Right hindlimb (tissue), 1 donor: ENCODE data around the gene SEBOX.

Experiments
- DNase-seq: peaks from one replicate; pipeline ENCODE4 v3.0.0-alpha.2; 2018

SEBOX gene

DNA sequence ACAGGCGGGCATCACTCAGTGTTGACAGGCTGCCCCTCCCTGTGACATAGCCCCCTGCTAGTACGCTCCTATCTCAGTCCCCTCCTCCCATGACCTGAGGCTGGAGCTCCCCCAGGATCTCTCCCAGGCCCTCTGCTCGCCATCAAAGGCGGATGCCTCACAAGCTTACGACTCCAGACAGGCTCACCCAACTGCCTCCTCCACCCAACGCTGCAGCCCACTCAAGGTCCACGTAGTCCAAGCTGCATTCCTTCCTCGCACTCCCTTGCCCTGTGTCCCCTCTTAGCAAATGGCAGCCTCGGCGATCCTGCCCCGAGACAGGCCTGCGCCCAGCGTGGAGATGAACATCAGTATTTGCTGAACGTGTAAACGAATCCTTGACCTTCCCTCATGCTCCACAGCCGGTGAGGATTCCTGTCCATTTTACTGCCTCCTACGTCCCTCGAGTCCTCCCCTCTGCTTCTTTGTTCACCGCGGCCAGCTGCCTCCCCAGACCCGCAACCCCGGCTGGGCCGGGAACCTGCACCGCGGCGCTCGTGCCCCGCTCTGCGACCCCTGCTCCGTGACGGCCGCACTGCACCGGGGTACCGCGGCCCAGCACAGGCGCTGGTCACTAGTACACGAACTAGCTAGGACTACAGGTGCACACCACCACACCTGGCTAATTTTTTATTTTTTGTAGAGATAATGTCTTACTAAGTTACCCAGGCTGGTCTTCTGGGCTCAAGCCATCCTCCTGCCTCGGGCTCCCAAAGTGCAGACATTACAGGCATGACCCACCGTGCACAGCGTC is 46.8 kb downstream of the SEBOX start:
- no peak for DNase-seq

DNA sequence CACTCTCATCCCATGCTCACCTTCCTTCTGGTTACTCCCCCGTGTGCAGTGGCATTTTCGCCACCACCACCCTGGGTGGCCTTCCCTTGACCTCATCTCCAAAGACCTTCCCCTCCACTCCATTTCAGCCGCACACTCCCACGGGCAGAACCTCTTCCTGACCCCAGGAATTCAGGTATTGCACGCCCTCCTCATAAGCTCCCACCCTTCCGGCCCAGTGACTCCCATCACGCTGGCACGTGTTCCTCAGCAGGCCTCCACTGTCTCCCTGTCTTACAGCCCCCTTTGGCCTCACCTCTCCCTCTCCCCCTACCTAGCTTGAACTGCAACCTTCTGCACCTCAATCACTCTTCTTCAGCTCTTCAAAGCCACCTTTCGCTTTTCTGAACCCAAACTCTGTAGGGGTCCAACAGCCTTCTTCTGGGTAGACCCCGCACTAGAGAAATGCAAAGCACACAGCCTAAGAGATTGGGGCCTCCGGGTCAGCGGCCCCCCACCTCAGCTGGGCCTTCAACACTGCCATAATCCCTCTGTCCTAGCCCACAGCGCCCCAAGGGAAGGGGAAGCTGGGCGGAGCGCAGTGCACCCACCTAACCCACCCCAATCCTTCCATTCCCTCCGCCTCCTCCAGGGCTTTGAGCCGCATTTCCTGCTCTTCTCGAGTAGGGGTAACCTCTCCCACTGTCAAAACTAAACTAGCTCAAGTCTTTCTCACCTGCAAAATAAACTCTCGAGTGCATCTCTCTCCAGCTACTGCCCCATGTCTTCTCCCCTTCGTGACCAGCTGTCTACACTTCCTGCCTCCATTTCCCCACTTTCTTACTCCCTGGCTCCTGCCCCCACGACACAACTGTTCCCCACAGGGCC is 47.7 kb downstream of the SEBOX start:
- no peak for DNase-seq

DNA sequence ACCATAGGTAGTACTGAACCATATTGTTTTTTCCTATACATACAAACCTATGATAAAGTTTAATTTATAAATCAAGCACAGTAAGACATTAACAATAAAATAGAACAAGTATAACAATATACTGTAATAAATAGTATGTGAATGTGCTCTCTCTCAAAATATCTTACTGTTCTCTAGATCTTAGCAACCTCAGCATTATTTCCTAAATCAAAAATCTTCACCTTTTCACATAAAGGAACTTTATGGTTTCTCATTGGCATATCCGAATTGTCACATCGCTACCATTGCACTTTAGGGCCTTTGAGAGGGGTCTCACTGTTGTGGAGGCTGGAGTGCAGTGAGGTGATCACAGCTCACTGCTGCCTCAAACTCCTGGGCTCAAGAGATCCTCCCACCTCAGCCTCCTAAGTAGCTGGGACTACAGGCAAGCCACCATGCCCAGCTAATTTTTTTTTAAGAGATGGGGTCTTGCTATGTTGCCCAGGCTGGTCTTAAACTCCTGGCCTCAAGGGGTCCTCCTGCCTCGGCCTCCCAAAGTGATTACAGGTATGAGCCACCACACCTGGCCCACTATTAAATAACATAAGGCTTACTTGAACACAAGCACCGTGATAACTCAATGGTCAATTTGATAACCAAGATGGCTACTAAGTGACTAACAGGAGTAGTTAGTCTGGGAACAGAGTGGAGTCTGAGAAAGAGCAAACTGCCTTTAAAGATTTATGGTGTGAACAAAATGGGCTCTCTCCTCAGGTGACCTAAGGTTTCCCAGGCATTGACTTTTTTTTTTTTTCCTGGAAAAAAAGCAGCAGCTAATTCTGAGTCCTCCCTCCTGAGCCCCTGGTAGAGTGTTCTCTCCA is 48.9 kb downstream of the SEBOX start:
- no peak for DNase-seq

DNA sequence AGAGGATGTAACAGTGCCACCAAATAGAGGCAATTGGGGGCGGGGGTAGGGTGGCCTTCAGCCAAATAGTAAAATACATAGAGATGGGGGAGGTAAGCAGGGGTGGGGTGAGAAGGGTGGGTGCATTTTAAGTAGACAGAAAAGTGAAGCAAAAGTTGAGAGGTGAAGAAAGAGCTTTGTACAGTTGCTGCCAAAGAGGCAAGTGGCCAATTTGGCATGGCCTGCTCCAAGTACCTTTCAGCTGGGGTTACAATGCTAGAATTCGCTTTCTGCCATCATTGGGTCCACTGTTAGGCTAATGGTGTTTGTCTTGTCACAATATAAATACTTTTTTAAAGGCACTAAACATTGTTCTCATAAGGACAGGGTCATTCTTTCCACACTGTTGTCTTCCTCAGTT is 51.2 kb downstream of the SEBOX start:
- no peak for DNase-seq
